NCI-H146 treated with DMSO at 0.1 percent for 48 hours (cell line): ENCODE data around the gene DENND2D.
A peak's percentile ranks its signal among the peaks of the same experiment; 100 is the strongest.

Experiments used
- DNase-seq: peaks from one replicate; lab custom pipeline; 2025; ENCODE audit not compliant: unreplicated experiment; lab: John Stamatoyannopoulos, UW

The DENND2D gene

GRCh38 chr1:111139956-111140679 is 60.3 kb downstream of the DENND2D start, which contains the start of the genes CEPT1 and DRAM2:
TSS of gene CEPT1 (plus strand) at chr1:111140223. CDS start at chr1:111147715, 7,492 bp downstream.
TSS of gene DRAM2 (minus strand) at chr1:111140093. CDS start at chr1:111131554, 8,539 bp downstream.
- peak; percentile 79 for DNase-seq

GRCh38 chr1:111139324-111139955 is 61.0 kb downstream of the DENND2D start:
- DNase-seq, result peak; percentile 68
